ENCODE data around the gene PROCA1. TPM values are rescaled to one million over a fixed set of nuclear protein-coding genes. Genes with fewer than 3 reads are reported as not detected.

Gene PROCA1
- total RNA-seq, 1 experiment from 2014 or later, result 14.2 TPM

- Histone ChIP-seq H3K9me3 (ENCODE audit: insufficient read depth, low read depth) (no peaks in the 10 kb centered on the region), H3K27me3 (ENCODE audit: insufficient read depth, low read depth) (no peaks in the 10 kb centered on the region), H3K79me2 (ENCODE audit: low read depth) (peaks cover 20% of the 10 kb centered on the region), H3K4me1 (replicated peaks; ENCODE audit: insufficient read depth) (peaks cover 19% of the 10 kb centered on the region), H3K4me2 (no peak overlapping the region), H2AFZ (no peak overlapping the region), H4K20me1 (ENCODE audit: insufficient read depth) (no peaks in the 10 kb centered on the region), H3K4me3 (no peak overlapping the region), H3K27ac (no peak overlapping the region), H3K36me3 (ENCODE audit: low read depth) (peaks cover 6% of the 10 kb centered on the region), H3F3A (ENCODE audit: insufficient read depth, low read depth) (peaks cover 56% of the 10 kb centered on the region; the same call in 1 of the 2 replicates), H3K9me2 (ENCODE audit: insufficient read depth) (no peaks in the 10 kb centered on the region)
- POLR2A ChIA-PET (ENCODE audit: unreplicated experiment), result interaction anchor here (0.7 kb wide), 1 partner anchor 909 kb away, joined by 3 read pairs; no protein-coding TSS in a partner anchor
- no TSS peak for BruUV-seq (replicated peaks)
- DNase-seq, result no peak
- CTCF ChIA-PET, result no interaction called here
- intact Hi-C loops (cut with micrococcal nuclease; ENCODE audit: unreplicated experiment), result no loop called here
- TF ChIP-seq EZH2 (IDR thresholded peaks at IDR 0.05; ENCODE audit: low read depth) (no peak), CTCF (conservative IDR thresholded peaks at IDR 0.05) (no peak)
Observed at GRCh38 chr17:28712032-28712704, 480 bp upstream of the PROCA1 start.

- TF ChIP-seq EZH2 (IDR thresholded peaks at IDR 0.05; ENCODE audit: low read depth) (no peak), CTCF (conservative IDR thresholded peaks at IDR 0.05) (no peak)
- Histone ChIP-seq H4K20me1 (ENCODE audit: insufficient read depth) (no peaks in the 10 kb centered on the region), H3K9me2 (ENCODE audit: insufficient read depth) (no peaks in the 10 kb centered on the region), H3K4me2 (peak overlapping the region; percentile 97), H3F3A (ENCODE audit: insufficient read depth, low read depth) (peaks cover 58% of the 10 kb centered on the region; the same call in 1 of the 2 replicates), H2AFZ (peak overlapping the region; percentile 86), H3K79me2 (ENCODE audit: low read depth) (peaks cover 9% of the 10 kb centered on the region), H3K4me1 (replicated peaks; ENCODE audit: insufficient read depth) (peaks cover 14% of the 10 kb centered on the region), H3K27me3 (ENCODE audit: insufficient read depth, low read depth) (no peaks in the 10 kb centered on the region), H3K27ac (peak overlapping the region; percentile 17; the same call in 1 of the 2 replicates), H3K9me3 (ENCODE audit: insufficient read depth, low read depth) (no peaks in the 10 kb centered on the region), H3K4me3 (peak overlapping the region; percentile 82), H3K36me3 (ENCODE audit: low read depth) (peaks cover 6% of the 10 kb centered on the region)
- peak; percentile 66 to 95 for DNase-seq
- ChIA-PET CTCF (interaction anchor here (0.5 to 0.8 kb wide), 3 partner anchors 67 to 126 kb away, joined by 3 to 4 read pairs (median 4); no protein-coding TSS in a partner anchor), POLR2A (ENCODE audit: unreplicated experiment) (interaction anchor here (0.5 to 1.1 kb wide), 12 partner anchors 8 to 368 kb away, joined by 3 to 18 read pairs (median 6); partner anchors contain the start of genes RPL23A and TLCD1)
- no TSS peak for BruUV-seq (replicated peaks)
- intact Hi-C loops (cut with micrococcal nuclease; ENCODE audit: unreplicated experiment), result no loop called here
Observed at GRCh38 chr17:28710861-28711722, 596 bp downstream of the PROCA1 start.

GRCh38 chr17:28707339-28707720 lies 4.4 kb downstream of the PROCA1 start:
- no peaks in the 10 kb centered on the region for H3K9me3 ChIP-seq (ENCODE audit: insufficient read depth, low read depth)
- no peaks in the 10 kb centered on the region for H3K9me2 ChIP-seq (ENCODE audit: insufficient read depth)
- no peak overlapping the region for H2AFZ ChIP-seq
- no peaks in the 10 kb centered on the region for H4K20me1 ChIP-seq (ENCODE audit: insufficient read depth)
- peaks cover 34% of the 10 kb centered on the region; the same call in 1 of the 2 replicates for H3F3A ChIP-seq (ENCODE audit: insufficient read depth, low read depth)
- BruUV-seq (replicated peaks), result no TSS peak
- intact Hi-C loops (cut with micrococcal nuclease; ENCODE audit: unreplicated experiment), result no loop called here
- ChIA-PET CTCF (no interaction called here), POLR2A (ENCODE audit: unreplicated experiment) (no interaction called here)
- H3K4me3 ChIP-seq, result no peak overlapping the region
- DNase-seq, result no peak
- H3K4me2 ChIP-seq, result no peak overlapping the region
- peaks cover 7% of the 10 kb centered on the region for H3K4me1 ChIP-seq (replicated peaks; ENCODE audit: insufficient read depth)
- no peak for TF ChIP-seq CTCF (conservative IDR thresholded peaks at IDR 0.05)
- no peak for TF ChIP-seq EZH2 (IDR thresholded peaks at IDR 0.05; ENCODE audit: low read depth)
- no peak overlapping the region for H3K27ac ChIP-seq
- H3K79me2 ChIP-seq (ENCODE audit: low read depth), result no peaks in the 10 kb centered on the region
- H3K36me3 ChIP-seq (ENCODE audit: low read depth), result no peaks in the 10 kb centered on the region
- no peaks in the 10 kb centered on the region for H3K27me3 ChIP-seq (ENCODE audit: insufficient read depth, low read depth)
